ENCODE data around the gene DERL2.

- no peak for TF ChIP-seq CTCF (conservative IDR thresholded peaks at IDR 0.05; ENCODE audit: low read depth, low read length)
- TF ChIP-seq EZH2 (IDR thresholded peaks at IDR 0.05; ENCODE audit: low read length, unreplicated experiment) = no peak
- no peak for TF ChIP-seq EZH2phosphoT487 (IDR thresholded peaks at IDR 0.05; ENCODE audit: borderline replicate concordance, low read length)
Observed at GRCh38 chr17:5429191-5429887, 56.6 kb downstream of the DERL2 start.

Measured in PC-3 (cell line).